Liver (tissue), 9 donors: ENCODE data around the gene LRIT1. TPM values are rescaled to one million over a fixed set of nuclear protein-coding genes. Genes with fewer than 3 reads are reported as not detected.

Experiments
- DNase-seq: peaks from one replicate; pipeline ENCODE4 v3.0.0-alpha.2; 2017; ENCODE audit warnings: low spot score
- H3K27ac ChIP-seq, 2 donors: one replicate each; pipeline ENCODE4 v1.7.0; 2013; ENCODE audit warnings: inconsistent platforms in 2 of 2, low read length in 2 of 2, control low read depth in 1 of 2, low read depth in 1 of 2, mild to moderate bottlenecking in 1 of 2
- H3K27me3 ChIP-seq, 4 donors: one replicate each; pipeline versions ENCODE4 v1.6.1 to v1.7.0; 2013; ENCODE audit warnings: low read length in 3 of 4, inconsistent platforms in 1 of 4, mild to moderate bottlenecking in 1 of 4, moderate library complexity in 1 of 4; ENCODE audit not compliant: control insufficient read depth in 4 of 4, insufficient read depth in 4 of 4
- H3K36me3 ChIP-seq, 4 donors: one replicate each; pipeline versions ENCODE4 v1.6.1 to v1.7.0; 2013; ENCODE audit warnings: low read length in 3 of 4, mild to moderate bottlenecking in 3 of 4, low read depth in 1 of 4, moderate library complexity in 1 of 4; ENCODE audit not compliant: control insufficient read depth in 4 of 4, insufficient read depth in 3 of 4
- H3K4me1 ChIP-seq, 4 donors: one replicate each; pipeline versions ENCODE4 v1.6.1 to v1.7.0; 2013; ENCODE audit warnings: low read length in 3 of 4, mild to moderate bottlenecking in 3 of 4, moderate library complexity in 1 of 4; ENCODE audit not compliant: control insufficient read depth in 4 of 4, insufficient read depth in 4 of 4
- H3K4me3 ChIP-seq, 3 donors: one replicate each; pipeline versions ENCODE4 v1.6.1 to v1.7.0; 2013; ENCODE audit warnings: low read length in 3 of 3, control low read depth in 1 of 3, low read depth in 1 of 3, mild to moderate bottlenecking in 1 of 3
- H3K9ac ChIP-seq, 2 donors: one replicate each; pipeline ENCODE4 v1.7.0; 2013; ENCODE audit warnings: low read length in 2 of 2, mild to moderate bottlenecking in 2 of 2, moderate library complexity in 2 of 2, control low read depth in 1 of 2, low read depth in 1 of 2
- H3K9me3 ChIP-seq, 4 donors: one replicate each; pipeline versions ENCODE4 v1.6.1 to v1.7.0; 2013; ENCODE audit warnings: low read length in 3 of 4; ENCODE audit not compliant: control insufficient read depth in 4 of 4
- ATF3 ChIP-seq: IDR thresholded peaks from 2 replicates; pipeline ENCODE4 v1.6.1; 2016; ENCODE audit warnings: antibody characterized with exemption
- CTCF ChIP-seq: fragments of 150-350 bp; IDR thresholded peaks from 2 replicates; pipeline ENCODE4 v1.5.1; 2017; ENCODE audit warnings: improper control_type of control experiment, low read depth, low read length; ENCODE audit not compliant: missing input control
- EGR1 ChIP-seq, 2 donors: IDR thresholded peaks; 2 replicates each; pipeline ENCODE4 v1.6.1; 2016 to 2018; ENCODE audit warnings: antibody characterized with exemption in 2 of 2, low read depth in 2 of 2
- FOXA1 ChIP-seq: IDR thresholded peaks from 2 replicates; pipeline ENCODE4 v1.6.1; 2016; ENCODE audit warnings: antibody characterized with exemption
- FOXA2 ChIP-seq: IDR thresholded peaks from 2 replicates; pipeline ENCODE4 v1.6.1; 2016; ENCODE audit warnings: antibody characterized with exemption
- GABPA ChIP-seq, 2 donors: IDR thresholded peaks in 1 of 2; conservative IDR thresholded peaks in 1 of 2; 2 replicates each; pipeline ENCODE4 v1.6.1; 2016; ENCODE audit warnings: antibody characterized with exemption in 2 of 2, mild to moderate bottlenecking in 1 of 2, moderate library complexity in 1 of 2
- HNF4A ChIP-seq, 2 donors: conservative IDR thresholded peaks; 2 replicates each; pipeline ENCODE4 v1.6.1; 2016; ENCODE audit warnings: antibody characterized with exemption in 2 of 2, mild to moderate bottlenecking in 2 of 2
- JUND ChIP-seq, 2 donors: IDR thresholded peaks; 2 replicates each; pipeline ENCODE4 v1.6.1; 2016; ENCODE audit warnings: antibody characterized with exemption in 2 of 2
- MAX ChIP-seq: IDR thresholded peaks from 2 replicates; pipeline ENCODE4 v1.6.1; 2016; ENCODE audit warnings: antibody characterized with exemption
- RAD21 ChIP-seq, 2 donors: IDR thresholded peaks; 2 replicates each; pipeline ENCODE4 v1.6.1; 2016; ENCODE audit warnings: antibody characterized with exemption in 2 of 2, mild to moderate bottlenecking in 2 of 2
- REST ChIP-seq: IDR thresholded peaks from 2 replicates; pipeline ENCODE4 v1.6.1; 2016; ENCODE audit warnings: antibody characterized with exemption, mild to moderate bottlenecking
- RXRA ChIP-seq, 2 donors: IDR thresholded peaks; 2 replicates each; pipeline ENCODE4 v1.6.1; 2017 to 2018; ENCODE audit warnings: antibody characterized with exemption in 2 of 2, mild to moderate bottlenecking in 1 of 2
- SP1 ChIP-seq: IDR thresholded peaks from 2 replicates; pipeline ENCODE4 v1.6.1; 2018; ENCODE audit warnings: antibody characterized with exemption, mild to moderate bottlenecking
- TAF1 ChIP-seq: conservative IDR thresholded peaks from 2 replicates; pipeline ENCODE4 v1.6.1; 2016; ENCODE audit warnings: antibody characterized with exemption, mild to moderate bottlenecking
- YY1 ChIP-seq: IDR thresholded peaks from 2 replicates; pipeline ENCODE4 v1.6.1; 2016; ENCODE audit warnings: antibody characterized with exemption, mild to moderate bottlenecking
- ZBTB33 ChIP-seq: IDR thresholded peaks from 2 replicates; pipeline ENCODE4 v1.6.1; 2016; ENCODE audit warnings: antibody characterized with exemption
- WGBS: extraction: QIAGEN DNeasy Blood & Tissue Kit; methylation state at CpG from one replicate; pipeline ENCODE4 v1.1.7; 2013; 5-methylcytosine and 5-hydroxymethylcytosine counted together
- polyA plus RNA-seq, 2 donors: library from polyadenylated mRNA; stranded (reverse) in 1 of 2; unstranded in 1 of 2; fragments of 200-250 nt in 1 of 2; fragments of >200 nt in 1 of 2; fragmentation: Nextera tagmentation in 1 of 2; extraction: Ambion mirVana in 1 of 2; gene quantifications; one replicate each; pipeline versions ENCODE4 v1.2.1 to v1.2.3, GENCODE V29; 2013 to 2015
- total RNA-seq, 2 donors: library from RNA; depleted of rRNA; stranded (reverse); fragments of >200 nt; gene quantifications; one replicate each; pipeline ENCODE4 v1.2.3, GENCODE V29; 2014
- donor health status: healthy.
- donor health status: healthy.
- donor health status: healthy.
- donor health status: healthy.
- donor health status: healthy.

The LRIT1 gene
- total and polyA plus RNA-seq, 4 donors = not detected

- Histone ChIP-seq H3K36me3 (no peaks in the 10 kb centered on the region), H3K9me3 (no peaks in the 10 kb centered on the region), H3K9ac (no peak overlapping the region), H3K27me3 (no peaks in the 10 kb centered on the region), H3K4me1 (no peaks in the 10 kb centered on the region), H3K27ac (no peak overlapping the region), H3K4me3 (no peak overlapping the region)
- TF ChIP-seq MAX = no peak
- no peak for TF ChIP-seq RAD21 (IDR thresholded peaks at IDR 0.05)
- TF ChIP-seq ATF3 = no peak
- TF ChIP-seq JUND (IDR thresholded peaks at IDR 0.05) = no peak
- TF ChIP-seq CTCF = no peak
- TF ChIP-seq FOXA2 = no peak
- TF ChIP-seq SP1 = no peak
- TF ChIP-seq ZBTB33 = no peak
- TF ChIP-seq GABPA (IDR thresholded peaks at IDR 0.05 in 1 of 2, conservative IDR thresholded peaks at IDR 0.05 in 1 of 2) = no peak
- TF ChIP-seq RXRA (IDR thresholded peaks at IDR 0.05) = no peak
- TF ChIP-seq EGR1 (IDR thresholded peaks at IDR 0.05; ENCODE audit: low read depth in 2 of 2) = no peak
- TF ChIP-seq FOXA1 = no peak
- no peak for TF ChIP-seq TAF1
- no peak for TF ChIP-seq REST
- TF ChIP-seq YY1 = no peak
- TF ChIP-seq HNF4A (conservative IDR thresholded peaks at IDR 0.05) = no peak
- DNase-seq = no peak
- 73% methylated on average over 4 of the region's 4 CpGs for WGBS
Observed at GRCh38 chr10:84184517-84184916, 56.8 kb downstream of the LRIT1 start.

- H3K4me3 ChIP-seq = no peak overlapping the region
- 84% methylated on average over 5 of the region's 5 CpGs for WGBS
- no peaks in the 10 kb centered on the region for H3K9me3 ChIP-seq
- H3K36me3 ChIP-seq = no peaks in the 10 kb centered on the region
- no peak for DNase-seq
- no peak overlapping the region for H3K27ac ChIP-seq
- no peaks in the 10 kb centered on the region for H3K27me3 ChIP-seq
- H3K4me1 ChIP-seq = no peaks in the 10 kb centered on the region
- no peak overlapping the region for H3K9ac ChIP-seq
- TF ChIP-seq RAD21 (IDR thresholded peaks at IDR 0.05) = no peak
- TF ChIP-seq ZBTB33 = no peak
- TF ChIP-seq JUND (IDR thresholded peaks at IDR 0.05) = no peak
- TF ChIP-seq CTCF = no peak
- TF ChIP-seq FOXA2 = no peak
- TF ChIP-seq TAF1 = no peak
- no peak for TF ChIP-seq REST
- TF ChIP-seq SP1 = no peak
Observed at GRCh38 chr10:84181631-84182030, 59.7 kb downstream of the LRIT1 start.
